NCI-H1417 (cell line): ENCODE measurements around the gene SUFU.

Source experiments
- DNase-seq, 3 experiments: peaks; one replicate each; lab custom pipeline; 2025; lab: John Stamatoyannopoulos, UW

Gene SUFU

GRCh38 chr10:102639537-102639936 lies 135.8 kb downstream of the SUFU start:
- no peak for DNase-seq

- DNase-seq, result peak in 2 of 3 experiments; percentile 23 to 75
Observed at GRCh38 chr10:102641402-102641801, 137.6 kb downstream of the SUFU start.

- DNase-seq, result peak; percentile 89 to 96 (median 89)
Observed at GRCh38 chr10:102641880-102642735, 138.3 kb downstream of the SUFU start.

GRCh38 chr10:102642736-102643335 lies 139.1 kb downstream of the SUFU start:
- peak; percentile 21 to 76 (median 63) for DNase-seq

DNA sequence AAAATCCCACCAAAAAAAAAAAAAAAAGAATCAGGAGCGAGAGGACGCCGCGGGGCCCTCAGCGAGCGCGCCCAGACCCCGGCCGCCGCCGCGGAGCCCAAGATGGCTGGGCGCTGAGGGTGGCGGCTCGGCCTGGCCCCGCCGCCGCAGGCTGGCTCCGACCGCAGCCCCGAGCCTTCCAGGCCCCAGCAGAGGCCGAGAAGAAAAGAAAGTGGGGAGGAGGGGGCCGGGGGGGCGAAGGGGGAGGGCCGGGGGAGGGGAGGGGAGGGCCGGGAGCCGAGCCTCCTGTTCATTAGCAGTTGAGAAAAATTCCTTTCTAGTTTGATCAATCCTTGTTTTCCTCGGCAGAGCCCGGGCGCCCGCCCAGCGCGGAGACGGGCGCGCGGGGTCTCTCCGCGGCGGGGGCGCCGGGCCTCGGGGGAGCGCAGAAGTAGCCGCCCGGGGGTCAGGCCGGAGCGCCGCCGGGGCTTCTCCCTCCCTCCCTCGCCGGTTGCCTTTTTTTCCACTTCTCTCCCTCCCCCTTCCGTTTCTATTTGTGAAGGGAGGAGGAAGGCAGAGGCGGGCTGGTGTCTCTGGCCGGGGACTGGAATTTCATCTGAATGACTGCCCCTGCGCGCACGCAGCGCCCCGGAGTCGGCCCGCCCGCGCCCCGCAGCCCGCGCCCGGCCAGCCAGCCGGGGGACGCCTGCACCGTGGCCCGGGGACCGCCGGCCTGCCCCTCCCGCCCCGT lies 139.7 kb downstream of the SUFU start:
- peak; percentile 29 to 75 (median 58) for DNase-seq

DNA sequence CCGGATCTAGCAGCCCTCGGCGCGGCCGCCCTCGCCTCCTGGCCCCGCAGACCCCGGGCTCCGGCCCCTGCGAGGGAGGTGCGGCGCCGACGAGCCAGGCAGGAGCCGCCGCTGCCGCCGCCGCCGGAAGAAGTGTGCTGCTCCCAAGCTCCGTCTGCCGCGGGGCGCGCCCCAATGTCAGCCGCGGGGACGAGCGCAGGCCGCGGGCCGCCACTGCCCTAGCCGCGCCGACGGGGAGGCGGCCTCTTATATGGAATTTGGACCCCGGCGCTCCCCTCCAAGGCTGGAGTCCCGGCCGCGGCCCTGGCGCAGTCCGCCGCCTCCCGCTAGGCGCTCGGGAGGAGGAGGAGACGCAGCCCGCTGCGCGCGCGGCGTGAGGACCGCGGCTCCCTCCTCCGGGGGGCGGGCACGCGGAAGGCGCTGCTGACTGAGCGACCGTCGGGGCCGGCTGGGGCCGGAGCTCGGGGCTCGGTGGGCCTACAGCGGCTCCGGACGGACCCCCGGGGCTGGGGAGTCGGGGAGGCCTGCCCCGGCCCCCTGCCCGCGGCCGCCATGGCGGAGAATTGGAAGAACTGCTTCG lies 140.4 kb downstream of the SUFU start, which contains the start of gene TRIM8:
Gene TRIM8, plus strand, starts transcription at position 414 of the 580 bp plus-strand sequence. Its CDS starts 139 bp downstream, at position 553.
- DNase-seq, result peak; percentile 48 to 75 (median 68)

DNA sequence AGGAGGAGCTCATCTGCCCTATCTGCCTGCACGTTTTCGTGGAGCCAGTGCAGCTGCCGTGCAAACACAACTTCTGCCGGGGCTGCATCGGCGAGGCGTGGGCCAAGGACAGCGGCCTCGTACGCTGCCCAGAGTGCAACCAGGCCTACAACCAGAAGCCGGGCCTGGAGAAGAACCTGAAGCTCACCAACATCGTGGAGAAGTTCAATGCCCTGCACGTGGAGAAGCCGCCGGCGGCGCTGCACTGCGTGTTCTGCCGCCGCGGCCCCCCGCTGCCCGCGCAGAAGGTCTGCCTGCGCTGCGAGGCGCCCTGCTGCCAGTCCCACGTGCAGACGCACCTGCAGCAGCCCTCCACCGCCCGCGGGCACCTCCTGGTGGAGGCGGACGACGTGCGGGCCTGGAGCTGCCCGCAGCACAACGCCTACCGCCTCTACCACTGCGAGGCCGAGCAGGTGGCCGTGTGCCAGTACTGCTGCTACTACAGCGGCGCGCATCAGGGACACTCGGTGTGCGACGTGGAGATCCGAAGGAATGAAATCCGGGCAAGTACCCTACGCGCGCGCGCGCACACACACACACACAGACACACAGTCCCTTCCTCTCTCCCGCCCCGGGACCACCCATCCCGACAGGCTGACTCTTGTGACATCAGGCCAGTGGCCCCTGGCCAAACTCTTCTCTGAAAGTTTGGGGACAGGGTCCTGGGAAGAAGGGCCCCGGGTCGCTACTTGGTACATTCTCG lies 141.0 kb downstream of the SUFU start:
- DNase-seq, result peak; percentile 47 to 89 (median 81)

DNA sequence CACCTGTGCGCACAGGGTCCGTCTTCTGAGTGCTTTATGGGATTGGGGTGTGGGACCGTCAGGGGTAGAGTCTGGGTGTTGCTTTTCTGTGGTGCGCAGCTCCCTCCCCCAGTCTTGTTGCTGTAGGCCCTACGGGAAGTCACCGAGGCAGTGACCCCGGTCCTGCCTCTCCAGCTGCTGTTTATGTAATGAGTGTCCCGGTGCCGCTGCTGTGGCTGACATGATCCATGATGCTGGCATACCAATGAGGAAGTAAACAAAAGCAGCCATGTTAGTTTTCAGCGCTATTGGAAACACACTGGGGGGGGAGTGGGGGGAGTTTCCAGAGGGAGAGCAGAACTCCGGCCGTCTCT lies 141.6 kb downstream of the SUFU start:
- DNase-seq, result peak; percentile 28 to 61 (median 53)

- peak in 2 of 3 experiments; percentile 40 to 56 for DNase-seq
Observed at GRCh38 chr10:102645741-102646609, 142.2 kb downstream of the SUFU start.

DNA sequence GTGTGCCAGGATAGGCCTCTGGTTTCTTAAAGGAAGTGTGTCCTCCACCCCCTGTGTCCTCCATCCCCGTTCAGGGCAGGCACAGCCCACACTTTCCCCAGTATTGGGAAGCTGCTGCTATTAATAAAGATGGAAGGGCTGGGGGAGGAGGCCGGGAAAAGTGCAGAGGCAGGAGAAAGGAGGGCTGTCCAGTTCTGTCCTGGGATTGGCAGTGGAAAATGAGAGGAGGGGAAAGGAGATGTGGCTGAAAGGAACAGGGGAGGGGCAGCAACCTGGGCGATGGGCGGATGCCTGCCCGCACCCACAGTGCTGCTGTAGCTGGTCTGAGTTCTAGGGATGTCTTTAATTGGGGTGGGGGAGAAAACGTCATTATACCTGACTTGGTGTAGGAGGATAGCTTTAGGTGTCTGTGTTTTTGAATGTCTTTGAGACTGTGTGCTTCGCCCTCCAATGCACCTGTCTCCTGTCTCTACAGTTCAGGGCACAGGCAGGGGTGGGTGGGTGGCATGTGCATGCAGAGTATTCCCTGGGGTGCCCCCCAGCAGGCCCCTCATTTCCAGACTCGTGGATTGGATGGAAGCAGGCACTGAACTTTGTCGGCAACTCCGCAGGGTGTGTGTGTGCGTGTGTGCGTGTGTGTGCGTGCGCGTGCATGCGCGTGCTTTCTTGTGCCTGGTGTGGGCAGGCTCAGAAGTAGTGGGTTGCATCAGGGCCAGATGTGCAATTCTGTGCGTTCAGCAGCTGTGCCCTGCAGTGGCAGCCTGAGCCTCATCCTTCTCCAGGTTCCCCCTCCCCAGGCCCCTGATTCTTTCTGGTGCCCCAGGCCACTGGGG lies 143.1 kb downstream of the SUFU start:
- DNase-seq, result peak in 1 of 3 experiments; percentile 46

DNA sequence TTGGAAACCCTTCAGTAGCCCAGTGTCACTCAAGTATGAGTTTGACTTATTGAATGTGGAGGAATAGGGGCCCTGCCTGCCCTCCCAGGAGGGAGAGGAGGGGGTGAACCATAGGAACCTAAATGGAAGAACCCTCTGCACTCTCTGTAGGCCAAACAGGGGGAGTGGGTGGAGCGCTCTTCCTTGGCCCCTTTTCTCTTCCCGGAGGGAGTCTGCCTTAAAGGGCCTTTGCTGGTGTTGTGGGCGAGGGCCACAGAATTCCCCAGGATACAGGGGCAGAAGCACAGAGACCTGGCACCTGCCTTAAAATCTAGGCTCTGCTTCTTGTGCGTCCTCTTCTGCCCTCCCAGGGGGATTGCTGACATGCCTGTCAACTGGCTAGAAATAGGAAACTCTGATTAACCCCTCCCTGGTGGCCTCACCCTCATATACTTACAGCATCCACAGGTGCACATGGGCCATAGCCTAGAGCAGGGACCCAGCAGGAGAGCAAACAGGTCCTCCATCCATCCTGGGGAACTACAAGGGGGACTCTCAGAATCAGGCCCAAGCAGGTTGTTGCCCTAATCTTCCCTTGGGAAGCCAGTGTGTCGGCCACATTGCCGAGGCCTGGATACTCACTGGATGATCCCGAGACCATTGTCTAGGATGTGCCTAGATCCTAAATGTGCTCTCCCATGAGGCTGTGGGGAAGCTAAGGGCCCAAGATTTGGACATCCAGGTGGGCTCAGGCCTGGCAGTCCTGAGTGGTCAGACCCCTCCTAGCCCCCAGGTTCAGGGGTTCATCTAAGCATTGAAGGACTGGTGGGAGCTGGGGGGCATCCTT lies 143.9 kb downstream of the SUFU start:
- peak in 1 of 3 experiments; percentile 1 for DNase-seq

- no peak for DNase-seq
Observed at GRCh38 chr10:102648269-102648888, 144.6 kb downstream of the SUFU start.

DNA sequence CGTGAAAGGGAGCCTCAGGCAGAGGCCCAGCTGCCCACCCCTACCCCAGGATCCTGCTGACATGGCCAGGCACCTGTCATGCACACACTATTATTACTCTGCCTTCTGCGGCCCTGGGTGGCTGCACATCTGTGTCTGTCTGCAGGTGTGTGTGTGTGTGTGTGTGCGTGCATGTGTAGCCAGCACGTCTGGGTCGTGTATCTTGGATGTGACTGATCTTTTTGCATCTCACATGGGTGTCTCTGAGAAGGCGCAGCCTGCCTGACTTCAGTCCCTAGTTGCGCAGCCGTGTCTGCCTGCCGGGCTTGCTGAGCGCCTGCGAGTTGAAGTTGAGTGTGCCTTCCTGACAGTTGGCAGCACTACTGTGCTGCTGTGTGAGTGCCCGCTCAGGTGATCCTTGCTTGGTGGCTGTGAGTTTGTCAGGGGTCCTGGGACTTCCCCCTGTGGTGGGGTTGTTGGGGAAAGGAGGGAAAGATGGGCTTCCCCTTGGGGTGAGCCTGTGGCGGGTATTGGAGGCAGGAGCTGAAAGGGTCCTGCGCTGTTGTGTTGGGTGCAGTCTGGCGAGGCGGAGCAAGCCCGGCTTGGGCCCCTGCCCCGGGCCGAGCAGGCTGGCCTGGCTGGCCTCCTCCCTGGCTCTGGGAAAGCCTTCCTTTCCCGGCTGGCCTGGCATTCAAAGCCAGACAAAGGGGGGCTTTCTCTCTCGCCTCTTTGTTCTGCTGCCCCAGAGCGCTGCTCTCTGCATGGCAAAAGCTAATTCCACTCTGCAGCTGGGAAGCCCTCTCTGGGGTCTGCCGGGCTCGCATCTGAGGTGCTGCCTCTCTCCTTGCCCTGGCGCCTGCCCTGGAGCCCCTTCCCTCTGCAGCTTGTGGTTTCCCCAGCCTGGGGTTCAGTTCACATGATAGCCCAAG lies 145.4 kb downstream of the SUFU start:
- DNase-seq, result no peak

DNA sequence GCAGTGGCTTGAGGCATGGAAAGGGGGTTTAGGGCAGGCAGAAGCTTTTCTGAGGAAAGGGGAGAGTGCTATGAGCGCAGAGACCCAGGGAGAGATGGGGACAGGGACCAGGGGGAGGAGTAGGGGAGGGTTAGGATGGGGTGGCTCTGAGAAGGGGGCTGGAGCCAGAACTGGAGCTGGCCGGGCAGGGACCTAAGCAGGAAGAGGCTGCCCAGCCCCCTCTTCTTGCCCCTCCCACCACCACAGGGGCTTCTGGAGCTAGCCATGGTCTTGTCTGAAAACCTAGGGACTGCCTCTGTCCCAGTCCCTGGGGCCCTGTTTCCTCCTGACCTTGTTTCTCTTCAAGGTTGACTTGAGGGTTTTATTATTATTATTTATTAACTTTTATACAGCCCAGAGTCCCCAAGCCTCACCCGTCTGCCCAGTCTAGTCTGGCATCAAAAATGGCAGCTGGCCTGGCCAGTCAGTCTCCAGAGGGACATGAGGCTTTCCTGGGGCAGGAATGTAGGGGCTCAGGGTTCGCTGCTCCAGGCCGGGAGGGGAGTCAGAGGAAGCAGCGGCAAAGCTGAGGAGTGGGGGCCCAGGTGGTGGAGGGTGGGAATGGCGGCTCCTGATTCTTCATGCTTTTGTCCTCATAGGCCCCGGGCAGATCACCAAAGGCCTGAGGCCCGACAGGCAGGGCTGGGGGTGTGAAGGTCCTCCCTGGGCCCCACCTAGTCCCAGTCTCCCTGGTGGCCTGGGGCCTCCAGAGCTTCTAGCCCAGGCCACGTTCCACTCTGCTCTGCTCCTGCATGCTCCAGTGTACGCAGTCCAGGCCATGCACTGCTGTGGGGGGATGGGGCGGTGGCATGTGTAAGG lies 146.3 kb downstream of the SUFU start:
- DNase-seq, result no peak

DNA sequence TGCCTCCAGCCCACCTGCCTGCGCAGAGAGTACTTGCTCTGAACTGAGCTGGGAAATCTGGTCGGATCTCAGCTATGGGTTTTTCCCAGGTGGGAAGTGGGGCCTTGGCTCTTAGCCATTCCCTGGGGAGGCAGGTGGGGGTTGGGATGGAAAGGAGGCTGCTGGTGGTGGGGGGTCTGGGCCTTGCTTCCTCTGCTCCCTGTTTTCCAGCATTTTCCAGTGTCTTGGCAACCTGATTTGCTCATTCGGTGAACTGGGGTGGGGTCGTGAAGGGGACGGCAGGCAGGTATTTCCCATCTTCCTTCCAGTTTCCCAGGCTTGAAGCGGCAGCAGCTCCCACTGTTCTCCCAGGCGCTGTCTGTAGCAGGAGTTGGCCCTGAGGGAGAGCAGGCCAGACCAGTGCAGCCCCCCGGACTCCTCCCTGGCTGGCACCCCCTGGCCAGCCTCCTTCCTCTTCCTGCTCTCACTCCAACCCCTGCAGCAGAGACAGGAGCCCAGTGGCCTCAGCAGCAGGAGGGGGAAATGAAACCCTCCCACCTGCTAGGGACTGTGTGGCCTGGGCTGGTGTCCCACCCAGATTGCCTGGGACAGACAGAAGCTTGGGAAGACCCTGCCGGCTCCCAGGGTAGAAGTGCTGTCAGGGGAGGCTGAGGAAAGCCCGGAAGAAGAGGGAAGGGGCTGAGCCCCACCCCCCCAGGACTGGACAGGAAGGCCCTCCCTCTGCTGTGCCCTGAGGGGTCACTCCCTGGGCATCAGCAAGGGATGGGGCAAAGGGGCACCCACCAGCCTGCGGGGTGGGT lies 147.1 kb downstream of the SUFU start:
- no peak for DNase-seq
